Stimulated activated CD4-positive, alpha-beta T cell treated with anti-CD3 and anti-CD28 coated beads, Interleukin-2, amount 100 ng/mL, for 24 hours (primary cell): ENCODE measurements around the gene PSG5.
"Not testable (repeated sequence)": the region's sequence is repeated elsewhere in the genome, so short reads cannot be mapped to it uniquely, and the experiment has no call there.

Experiments
- DNase-seq, 2 donors: peaks; one replicate each; pipeline ENCODE4 v3.0.0-alpha.2; 2020

PSG5 gene

GRCh38 chr19:43186311-43186935 is at the start of gene PSG5:
Gene PSG5 (minus strand): TSS chr19:43186536. CDS start chr19:43186405, 131 bp downstream.
- not testable (repeated sequence) for DNase-seq

DNA sequence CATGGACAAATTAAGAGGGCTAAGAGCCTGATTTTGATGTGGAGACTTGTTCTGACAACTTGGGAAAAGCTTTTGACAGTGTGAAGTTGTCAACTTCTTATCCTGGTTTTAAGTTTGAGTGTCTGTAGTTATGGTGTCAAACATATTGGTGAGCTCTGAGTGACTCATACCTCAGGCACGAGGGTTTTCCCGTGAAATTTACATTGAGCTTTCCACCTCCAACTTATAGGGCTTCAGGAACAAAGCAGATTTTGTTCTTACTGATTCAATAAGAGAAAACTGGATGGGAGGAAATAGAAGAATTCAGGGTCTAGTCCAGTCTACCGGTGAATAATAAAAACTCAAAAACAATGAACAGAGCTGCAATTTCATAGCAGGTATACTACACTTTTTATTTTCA is 49.4 kb upstream of the PSG5 start:
- not testable (repeated sequence) for DNase-seq

- DNase-seq, result no peak
Measured at GRCh38 chr19:43229315-43229714, 43.0 kb upstream of the PSG5 start.

- not testable (repeated sequence) for DNase-seq
Measured at GRCh38 chr19:43228730-43229129, 42.4 kb upstream of the PSG5 start.

DNA sequence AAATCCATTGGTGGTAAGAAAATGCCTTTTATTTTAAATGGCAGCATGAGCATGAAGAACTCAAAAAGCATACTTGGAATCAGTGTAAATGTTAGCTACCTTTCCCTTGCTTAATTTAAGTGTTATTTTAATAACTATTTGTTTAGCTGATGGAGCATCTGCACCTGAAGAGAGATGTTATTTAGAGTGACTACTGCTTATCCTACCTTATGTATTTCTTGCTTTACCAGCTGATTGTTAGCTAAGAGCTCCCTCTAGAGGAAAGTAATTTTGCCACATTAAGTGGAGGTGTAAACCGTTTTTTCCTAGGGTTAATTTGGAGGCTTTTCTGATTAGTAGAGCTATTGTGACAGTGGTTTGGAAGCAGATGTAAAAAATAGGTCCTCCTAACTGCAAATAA is 40.6 kb upstream of the PSG5 start:
- DNase-seq, result not testable (repeated sequence)

DNA sequence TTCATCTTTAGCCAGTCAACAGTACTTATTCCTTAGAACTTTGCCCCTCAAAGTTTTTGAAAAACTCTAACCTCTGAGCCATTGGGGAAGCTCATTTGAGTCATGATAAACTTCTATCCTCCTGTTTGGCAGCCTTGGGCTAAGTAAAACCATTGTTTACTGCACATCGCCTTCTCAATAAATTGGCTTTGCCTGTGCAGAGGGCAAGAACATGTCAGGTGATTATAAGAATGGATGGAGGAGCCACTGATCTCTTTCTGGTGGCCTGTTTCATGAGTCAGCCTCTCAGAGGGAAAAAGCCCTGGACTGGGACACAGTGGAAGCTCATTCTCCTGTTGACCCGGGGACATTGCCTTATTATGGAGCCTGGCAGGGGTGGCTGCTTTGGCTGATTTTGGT is 38.5 kb upstream of the PSG5 start:
- DNase-seq, result no peak

DNA sequence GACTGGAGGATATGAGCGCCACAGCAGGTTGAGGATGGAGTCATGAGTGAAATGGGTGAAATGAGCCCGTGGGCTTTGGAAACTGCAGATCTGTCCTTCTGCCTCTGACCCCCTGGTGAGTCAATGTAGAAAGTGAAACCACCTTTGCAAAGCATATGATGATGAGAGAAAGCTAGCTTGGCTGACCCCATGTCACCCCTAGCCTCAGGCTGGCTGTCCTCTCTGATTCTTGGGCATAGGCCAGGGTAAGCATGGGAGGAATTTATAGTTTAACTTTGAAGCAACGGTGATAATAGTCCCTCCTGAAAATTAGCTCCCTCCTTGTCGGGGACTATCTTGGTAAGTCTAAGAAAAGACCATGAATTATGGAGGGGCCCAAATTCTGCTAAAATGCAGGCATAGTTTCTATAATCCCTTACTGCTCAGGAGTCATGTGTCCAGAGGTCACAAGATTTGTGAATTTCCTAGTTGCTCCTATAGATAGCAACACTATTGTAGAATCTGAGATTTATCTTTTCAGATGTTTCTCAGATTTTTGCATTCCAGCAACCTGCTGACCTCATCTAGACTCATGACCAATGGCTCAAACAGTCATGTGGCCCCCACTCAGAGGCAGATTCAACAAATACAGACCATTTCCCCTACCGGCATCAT is 38.0 kb upstream of the PSG5 start:
- DNase-seq, result not testable (repeated sequence)

GRCh38 chr19:43221891-43222290 is 35.6 kb upstream of the PSG5 start:
- not testable (repeated sequence) for DNase-seq

DNA sequence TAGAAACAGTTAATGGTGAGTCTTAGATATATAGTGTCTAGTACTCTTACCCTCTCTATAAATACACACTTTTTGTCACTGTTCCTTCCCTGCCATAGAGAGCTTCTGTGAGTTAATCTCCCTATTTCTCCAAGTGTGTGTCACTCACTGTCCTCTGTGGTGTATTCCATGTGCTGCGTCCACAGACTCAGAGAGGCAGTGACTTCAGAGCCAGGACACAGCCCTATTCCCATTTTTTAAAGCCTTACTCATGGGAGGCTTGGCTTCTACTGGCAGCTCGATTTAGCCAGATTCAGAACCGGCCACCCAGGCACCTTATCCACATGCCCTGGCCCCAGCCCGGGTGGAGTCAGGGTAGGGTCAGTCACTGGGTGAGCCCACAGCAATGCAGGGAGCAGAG is 32.8 kb upstream of the PSG5 start:
- not testable (repeated sequence) for DNase-seq

DNA sequence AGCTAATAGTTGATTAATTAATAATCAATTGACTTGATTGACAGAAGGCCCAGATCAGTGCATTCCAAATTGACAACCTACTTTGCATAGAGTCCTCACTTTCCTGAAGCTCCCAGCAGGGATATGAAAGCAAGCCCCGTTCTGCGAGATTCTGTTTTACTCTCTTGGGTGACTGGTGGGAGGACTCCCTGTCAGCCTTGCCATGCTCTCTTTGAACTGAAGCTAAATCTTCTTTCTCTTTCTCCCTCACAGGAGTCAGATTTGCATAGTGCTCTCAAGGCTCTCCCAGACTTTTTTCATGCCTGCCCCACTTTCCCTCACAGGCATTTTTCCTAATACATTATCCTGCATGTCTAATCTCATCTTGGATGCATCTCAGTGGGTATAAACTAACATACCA is 29.5 kb upstream of the PSG5 start:
- not testable (repeated sequence) for DNase-seq

- DNase-seq, result no peak
Measured at GRCh38 chr19:43207991-43208390, 21.7 kb upstream of the PSG5 start.

- peak in 1 of 2 donors; percentile 46 for DNase-seq
Measured at GRCh38 chr19:43207174-43207573, 20.8 kb upstream of the PSG5 start.

GRCh38 chr19:43205471-43206105 is 19.3 kb upstream of the PSG5 start, which contains the start of gene PSG4:
Gene PSG4 (minus strand): TSS chr19:43205638. CDS start chr19:43205536, 102 bp downstream.
- not testable (repeated sequence) for DNase-seq

DNA sequence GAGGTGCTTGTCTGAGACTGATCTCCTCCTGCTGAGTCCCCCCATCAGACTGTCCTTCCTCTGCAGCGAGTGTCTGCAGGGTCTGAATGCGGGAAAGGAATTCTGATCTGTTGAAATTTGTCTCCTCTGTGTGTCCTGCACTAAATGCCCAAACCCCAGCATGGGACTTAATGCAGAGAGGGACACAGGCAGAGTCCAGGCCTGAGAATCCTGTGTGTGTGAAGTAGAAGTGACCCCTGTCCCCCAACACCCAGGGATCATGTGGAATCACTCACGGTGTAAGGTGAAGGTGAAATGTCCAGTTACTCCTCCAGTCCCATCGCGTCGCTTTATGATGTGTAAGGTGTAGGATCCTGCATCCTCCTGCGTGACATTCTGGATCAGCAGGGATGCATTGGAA is 17.3 kb upstream of the PSG5 start:
- DNase-seq, result not testable (repeated sequence)

- DNase-seq, result not testable (repeated sequence)
Measured at GRCh38 chr19:43201891-43202290, 15.6 kb upstream of the PSG5 start.

- not testable (repeated sequence) for DNase-seq
Measured at GRCh38 chr19:43201337-43201801, 15.0 kb upstream of the PSG5 start.

DNA sequence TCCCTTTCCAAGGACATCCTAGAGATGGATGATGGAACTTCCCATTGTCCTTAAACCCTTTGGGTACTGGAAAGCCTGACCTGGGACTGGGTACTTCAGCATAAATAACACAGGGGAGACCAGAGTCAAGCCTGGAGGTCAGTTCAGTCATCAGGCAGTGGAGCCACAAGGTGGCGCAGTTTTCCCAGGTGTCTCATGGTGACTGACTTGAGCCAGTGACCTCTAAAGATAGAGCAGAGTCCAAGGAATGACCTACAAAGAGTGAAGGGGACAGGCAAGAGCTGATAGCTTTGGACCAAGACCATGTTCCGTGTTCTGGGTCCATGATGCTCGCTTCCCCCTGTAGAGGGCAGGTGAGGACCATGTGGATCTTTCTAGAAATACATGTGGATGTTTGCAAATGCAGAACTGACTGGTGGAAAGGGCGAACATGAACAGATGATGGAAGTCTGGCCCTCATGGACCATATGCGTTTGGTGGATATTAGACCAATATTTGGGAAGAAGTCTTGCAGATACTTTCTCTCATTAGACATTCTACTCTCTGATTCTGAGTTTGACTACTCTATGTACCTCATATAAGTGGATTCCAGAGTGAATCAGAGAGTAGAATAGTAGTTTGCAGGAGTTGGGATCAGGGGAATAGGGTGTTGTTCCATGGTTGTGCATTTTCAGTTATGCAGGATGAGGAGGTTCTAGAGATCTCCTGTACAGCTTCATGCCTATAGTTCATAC is 12.5 kb upstream of the PSG5 start:
- not testable (repeated sequence) for DNase-seq

GRCh38 chr19:43197666-43198397 is 11.5 kb upstream of the PSG5 start:
- DNase-seq, result not testable (repeated sequence)

DNA sequence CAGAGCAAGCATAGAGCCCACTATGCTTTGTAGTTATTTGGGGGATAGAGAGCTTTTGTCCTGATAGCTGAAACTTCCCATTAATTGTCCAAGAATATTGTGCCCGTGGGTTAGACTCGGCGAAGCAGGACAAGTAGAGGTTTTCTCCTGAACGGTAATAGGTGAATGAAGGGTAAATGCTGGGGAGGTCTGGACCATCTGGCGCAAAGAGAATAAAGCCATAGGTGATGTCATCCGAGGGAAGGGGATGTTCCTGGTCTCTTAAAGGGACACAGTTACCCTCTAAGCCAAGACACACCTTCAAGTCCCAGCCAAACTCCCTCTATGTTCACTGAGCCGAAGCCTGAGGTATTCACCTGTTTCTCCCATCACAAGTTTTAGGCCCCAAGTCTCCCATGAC is 8.1 kb upstream of the PSG5 start:
- DNase-seq, result not testable (repeated sequence)

GRCh38 chr19:43192381-43193155 is 6.2 kb upstream of the PSG5 start:
- DNase-seq, result not testable (repeated sequence)

DNA sequence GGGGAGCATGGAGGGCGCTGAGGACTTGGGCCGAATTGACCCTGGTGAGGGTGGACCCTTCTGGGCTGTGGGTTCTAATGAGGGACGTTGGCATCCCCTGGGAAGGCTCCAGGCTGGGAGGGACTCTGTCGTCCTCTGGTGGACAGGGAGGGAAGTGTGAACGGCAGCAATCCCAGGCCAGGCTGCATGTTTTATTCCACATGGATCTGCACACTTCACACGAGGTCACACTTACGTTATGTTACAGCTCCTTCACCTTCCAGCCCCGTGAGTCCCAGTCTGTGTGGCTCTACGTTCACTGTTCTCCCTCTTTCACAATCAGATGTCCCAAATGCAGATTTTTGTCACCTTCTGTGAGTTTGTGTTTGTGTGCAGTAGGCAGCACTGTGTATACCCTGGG is 1.8 kb upstream of the PSG5 start:
- DNase-seq, result peak in 1 of 2 donors; percentile 3
